Omental fat pad (tissue), 4 donors: Measurements from ENCODE around the gene INPP4A. TPM values are rescaled to one million over a fixed set of nuclear protein-coding genes. Genes with fewer than 3 reads are reported as not detected.
"Not testable (repeated sequence)": the region's sequence is repeated elsewhere in the genome, so short reads cannot be mapped to it uniquely, and the experiment has no call there.

ENCODE experiments used
- ATAC-seq: fragments of 150-250 bp; one replicate; pipeline ENCODE4 v1.9.1; 2016; ENCODE audit warnings: mild to moderate bottlenecking, moderate library complexity; ENCODE audit not compliant: low FRiP score
- DNase-seq: peaks from one replicate; pipeline ENCODE4 v3.0.0-alpha.2; 2019; ENCODE audit warnings: low spot score
- CTCF ChIP-seq, 3 donors: fragments of 450-650 bp; IDR thresholded peaks; one replicate each; pipeline ENCODE4 v1.5.1; 2016 to 2017; ENCODE audit warnings: antibody characterized with exemption in 3 of 3, mild to moderate bottlenecking in 3 of 3, moderate library complexity in 2 of 3
- total RNA-seq, 4 donors: library from RNA; depleted of rRNA; stranded (reverse); fragments of >200 nt; gene quantifications; one replicate each; pipeline ENCODE4 v1.1.0, GENCODE V29; 2016

Gene INPP4A
- total RNA-seq, 4 donors from 2014 or later, result 19.6 to 32.2 (median 28.0) TPM

- DNase-seq, result no peak
- no peak for TF ChIP-seq CTCF (IDR thresholded peaks at IDR 0.05)
- no peak for ATAC-seq
Measured at GRCh38 chr2:98586551-98587140, 142.0 kb downstream of the INPP4A start.

GRCh38 chr2:98588880-98589431 lies 144.3 kb downstream of the INPP4A start:
- DNase-seq (no peak), ATAC-seq (no peak)
- TF ChIP-seq CTCF (IDR thresholded peaks at IDR 0.05), result no peak

- DNase-seq (no peak), ATAC-seq (no peak)
- no peak for TF ChIP-seq CTCF (IDR thresholded peaks at IDR 0.05)
Measured at GRCh38 chr2:98589489-98589888, 144.8 kb downstream of the INPP4A start.

GRCh38 chr2:98592565-98592964 lies 147.9 kb downstream of the INPP4A start:
- no peak for TF ChIP-seq CTCF (IDR thresholded peaks at IDR 0.05)
- ATAC-seq, result no peak

GRCh38 chr2:98594665-98595064 lies 150.0 kb downstream of the INPP4A start:
- DNase-seq, ATAC-seq: not testable (repeated sequence)

More at GRCh38 chr2:98592565-98592964, 147.9 kb downstream of the INPP4A start:
- no peak for DNase-seq

GRCh38 chr2:98598781-98599428 lies 154.2 kb downstream of the INPP4A start:
- ATAC-seq (no peak), DNase-seq (no peak)
- no peak for TF ChIP-seq CTCF (IDR thresholded peaks at IDR 0.05)

GRCh38 chr2:98601532-98602132 lies 157.0 kb downstream of the INPP4A start:
- ATAC-seq (no peak), DNase-seq (no peak)
- TF ChIP-seq CTCF (IDR thresholded peaks at IDR 0.05), result no peak
